GM23248 (cell line): ENCODE results near the gene STARD13.

Experiments
- EZH2 ChIP-seq: fragments of 200-600 bp; sonication (generic); IDR thresholded peaks from 2 replicates; pipeline ENCODE4 v1.6.1; 2018; ENCODE audit warnings: antibody characterized with exemption, mild to moderate bottlenecking; ENCODE audit not compliant: insufficient read depth, poor library complexity, severe bottlenecking
- EZH2phosphoT487 ChIP-seq: fragments of 200-600 bp; sonication (generic); IDR thresholded peaks from 2 replicates; pipeline ENCODE4 v1.6.1; 2018; ENCODE audit warnings: antibody characterized with exemption, moderate library complexity, mild to moderate bottlenecking, low read depth; ENCODE audit not compliant: insufficient read depth

- TF ChIP-seq EZH2phosphoT487 = no peak
- no peak for TF ChIP-seq EZH2
Observed at GRCh38 chr13:33277946-33278345, 7.6 kb downstream of the STARD13 start.
